Nephron (organoid): ENCODE results near the gene CD93.

Experiments used
- H3K27ac Mint-ChIP-seq, 3 experiments: 2 replicates each; pipeline ENCODE4 v1.8.0; 2020; ENCODE audit warnings: mixed read lengths in 3 of 3, mild to moderate bottlenecking in 2 of 3, moderate library complexity in 1 of 3
- H3K27me3 Mint-ChIP-seq: 2 replicates; pipeline ENCODE4 v1.8.0; 2021; ENCODE audit warnings: low read depth, mild to moderate bottlenecking, moderate library complexity, mixed read lengths
- H3K36me3 Mint-ChIP-seq: 2 replicates; pipeline ENCODE4 v1.8.0; 2020; ENCODE audit warnings: low read depth, mixed read lengths
- H3K4me1 Mint-ChIP-seq: 2 replicates; pipeline ENCODE4 v1.8.0; 2020; ENCODE audit warnings: mixed read lengths
- H3K4me3 Mint-ChIP-seq, 3 experiments: 2 replicates each; pipeline ENCODE4 v1.8.0; 2020; ENCODE audit warnings: mild to moderate bottlenecking in 3 of 3, mixed read lengths in 3 of 3, moderate library complexity in 2 of 3
- H3K9me3 Mint-ChIP-seq: 2 replicates; pipeline ENCODE4 v1.8.0; 2020; ENCODE audit warnings: mixed read lengths
- TF ChIP-seq, protein P1 (sequence below), 3 experiments: fragments of 200-600 bp; sonication (generic); IDR thresholded peaks; one replicate each; pipeline ENCODE4 v1.5.0; 2021; ENCODE audit warnings: antibody characterized with exemption in 3 of 3; ENCODE audit not compliant: unreplicated experiment in 3 of 3

CD93 gene

GRCh38 chr20:23130622-23131140 is 44.6 kb upstream of the CD93 start:
- TF ChIP-seq, protein P1, sequence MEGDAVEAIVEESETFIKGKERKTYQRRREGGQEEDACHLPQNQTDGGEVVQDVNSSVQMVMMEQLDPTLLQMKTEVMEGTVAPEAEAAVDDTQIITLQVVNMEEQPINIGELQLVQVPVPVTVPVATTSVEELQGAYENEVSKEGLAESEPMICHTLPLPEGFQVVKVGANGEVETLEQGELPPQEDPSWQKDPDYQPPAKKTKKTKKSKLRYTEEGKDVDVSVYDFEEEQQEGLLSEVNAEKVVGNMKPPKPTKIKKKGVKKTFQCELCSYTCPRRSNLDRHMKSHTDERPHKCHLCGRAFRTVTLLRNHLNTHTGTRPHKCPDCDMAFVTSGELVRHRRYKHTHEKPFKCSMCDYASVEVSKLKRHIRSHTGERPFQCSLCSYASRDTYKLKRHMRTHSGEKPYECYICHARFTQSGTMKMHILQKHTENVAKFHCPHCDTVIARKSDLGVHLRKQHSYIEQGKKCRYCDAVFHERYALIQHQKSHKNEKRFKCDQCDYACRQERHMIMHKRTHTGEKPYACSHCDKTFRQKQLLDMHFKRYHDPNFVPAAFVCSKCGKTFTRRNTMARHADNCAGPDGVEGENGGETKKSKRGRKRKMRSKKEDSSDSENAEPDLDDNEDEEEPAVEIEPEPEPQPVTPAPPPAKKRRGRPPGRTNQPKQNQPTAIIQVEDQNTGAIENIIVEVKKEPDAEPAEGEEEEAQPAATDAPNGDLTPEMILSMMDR (IDR thresholded peaks at IDR 0.05; ENCODE audit: unreplicated experiment in 3 of 3): no peak
- Mint-ChIP-seq H3K27me3 (peaks cover 20% of the 10 kb centered on the region), H3K4me3 (no peak overlapping the region), H3K27ac (no peak overlapping the region), H3K9me3 (peaks cover 3% of the 10 kb centered on the region), H3K36me3 (no peaks in the 10 kb centered on the region), H3K4me1 (peaks cover 13% of the 10 kb centered on the region)

- H3K27me3 Mint-ChIP-seq: peaks cover 20% of the 10 kb centered on the region
- H3K4me3 Mint-ChIP-seq: no peak overlapping the region
- peaks cover 17% of the 10 kb centered on the region for H3K4me1 Mint-ChIP-seq
- H3K9me3 Mint-ChIP-seq: peaks cover 3% of the 10 kb centered on the region
- H3K36me3 Mint-ChIP-seq: no peaks in the 10 kb centered on the region
- TF ChIP-seq, protein P1 (IDR thresholded peaks at IDR 0.05; ENCODE audit: unreplicated experiment in 3 of 3): no peak
- H3K27ac Mint-ChIP-seq: no peak overlapping the region
These were observed 43.9 kb upstream of the CD93 start for GRCh38 chr20:23129891-23130621.

DNA sequence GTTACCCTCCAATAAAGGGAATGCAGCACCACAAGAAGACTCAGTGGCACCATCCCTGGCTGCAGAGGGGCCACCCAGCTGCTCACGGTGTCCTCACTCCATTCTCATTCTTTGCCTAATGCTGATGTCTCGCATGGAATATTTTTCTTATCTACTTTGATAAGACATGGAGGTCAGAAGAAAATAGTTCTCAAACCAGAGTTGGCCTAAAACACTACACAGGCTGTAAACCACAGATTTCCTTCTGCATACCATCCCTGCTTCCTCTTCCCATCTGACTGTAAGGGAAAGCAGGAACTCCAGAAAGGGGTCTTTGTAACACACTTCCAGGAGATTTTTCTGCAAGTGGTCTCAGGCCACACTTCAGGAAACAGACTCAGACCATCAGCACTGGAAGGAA is 43.1 kb upstream of the CD93 start:
- Mint-ChIP-seq H3K4me3 (no peak overlapping the region), H3K27ac (peak overlapping the region in 1 of 3 experiments; percentile 13), H3K9me3 (peaks cover 3% of the 10 kb centered on the region), H3K27me3 (peaks cover 20% of the 10 kb centered on the region), H3K4me1 (peaks cover 23% of the 10 kb centered on the region), H3K36me3 (no peaks in the 10 kb centered on the region)
- TF ChIP-seq, protein P1 (IDR thresholded peaks at IDR 0.05; ENCODE audit: unreplicated experiment in 3 of 3): no peak

DNA sequence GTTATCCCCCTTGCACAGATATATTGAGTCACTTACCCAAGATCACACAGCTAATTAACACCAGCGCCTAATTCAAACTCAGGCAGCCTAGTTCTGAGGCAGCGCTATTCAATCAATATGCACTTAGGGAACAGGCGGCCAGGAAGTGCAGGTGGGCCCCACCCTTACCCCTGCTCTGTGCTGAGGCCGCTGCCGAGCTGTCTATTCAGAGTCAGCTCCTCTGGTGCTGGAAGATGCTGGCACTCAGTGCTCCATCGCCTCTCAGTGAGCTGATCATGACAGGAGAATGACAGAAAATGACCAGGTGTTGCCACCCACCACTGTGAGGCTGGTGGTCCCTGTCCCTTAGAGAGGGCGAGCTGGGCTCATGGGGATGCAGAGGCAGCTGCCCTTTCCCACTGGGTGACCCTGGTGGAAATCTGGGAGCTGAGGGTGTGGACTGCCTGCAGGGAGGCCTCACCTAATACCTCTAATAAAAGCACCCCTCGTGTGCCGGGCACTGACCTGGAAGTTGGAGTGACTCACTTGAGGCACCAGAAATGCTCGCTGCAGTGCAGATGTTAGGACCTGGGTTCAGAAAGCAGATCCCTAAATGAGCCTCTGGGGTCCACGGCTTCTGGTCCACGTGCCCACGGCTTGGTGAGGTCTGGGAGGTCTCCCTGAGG is 42.5 kb upstream of the CD93 start:
- TF ChIP-seq, protein P1 (IDR thresholded peaks at IDR 0.05; ENCODE audit: unreplicated experiment in 3 of 3): no peak
- no peak overlapping the region for H3K27ac Mint-ChIP-seq
- H3K4me3 Mint-ChIP-seq: no peak overlapping the region
- peaks cover 21% of the 10 kb centered on the region for H3K4me1 Mint-ChIP-seq
- no peaks in the 10 kb centered on the region for H3K9me3 Mint-ChIP-seq
- no peaks in the 10 kb centered on the region for H3K36me3 Mint-ChIP-seq
- peaks cover 17% of the 10 kb centered on the region for H3K27me3 Mint-ChIP-seq

GRCh38 chr20:23127506-23128279 is 41.6 kb upstream of the CD93 start:
- H3K36me3 Mint-ChIP-seq: no peaks in the 10 kb centered on the region
- H3K27ac Mint-ChIP-seq: no peak overlapping the region
- H3K9me3 Mint-ChIP-seq: no peaks in the 10 kb centered on the region
- H3K27me3 Mint-ChIP-seq: peaks cover 20% of the 10 kb centered on the region
- no peak overlapping the region for H3K4me3 Mint-ChIP-seq
- H3K4me1 Mint-ChIP-seq: peaks cover 18% of the 10 kb centered on the region
- TF ChIP-seq, protein P1 (IDR thresholded peaks at IDR 0.05; ENCODE audit: unreplicated experiment in 3 of 3): no peak
